ENCODE results near the gene PLRG1.

DNA sequence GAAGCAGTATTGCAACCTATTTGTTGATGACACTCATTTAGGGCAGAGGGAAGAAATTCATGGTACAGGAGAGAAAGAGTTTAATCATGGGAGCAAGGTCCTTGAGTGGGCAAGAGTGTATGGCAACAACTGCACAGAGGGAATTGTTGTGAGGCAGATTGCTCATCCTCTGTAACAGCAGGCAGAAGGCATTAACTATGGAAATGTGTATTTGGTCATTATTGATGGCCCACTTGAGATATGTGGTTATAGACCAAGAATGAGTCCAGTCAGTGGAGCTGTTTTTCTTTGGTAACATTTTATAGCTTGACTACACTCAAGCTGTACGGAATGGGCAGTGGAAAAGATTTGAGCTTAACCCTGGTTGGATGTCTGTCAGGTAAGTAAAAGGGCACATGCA, 15.9 kb downstream of the PLRG1 start:
- TF ChIP-seq CTCF (IDR thresholded peaks at IDR 0.05), result no peak
- TF ChIP-seq POLR2A (IDR thresholded peaks at IDR 0.05), result no peak
